Progenitor cell of endocrine pancreas (in vitro differentiated cells): ENCODE results near the gene UBE2O. TPM values are rescaled to one million over a fixed set of nuclear protein-coding genes. Genes with fewer than 3 reads are reported as not detected.

Source experiments
- DNase-seq: peaks from one replicate; pipeline ENCODE4 v3.0.0; 2021; ENCODE audit warnings: low spot score; ENCODE audit not compliant: unreplicated experiment
- H3K27ac Mint-ChIP-seq: 2 replicates; pipeline ENCODE4 v1.8.0; 2021; ENCODE audit warnings: mild to moderate bottlenecking, moderate library complexity, mixed read lengths
- H3K27me3 Mint-ChIP-seq: 2 replicates; pipeline ENCODE4 v1.8.0; 2021; ENCODE audit warnings: mixed read lengths
- H3K36me3 Mint-ChIP-seq: 2 replicates; pipeline ENCODE4 v1.8.0; 2022; ENCODE audit warnings: mixed read lengths; ENCODE audit not compliant: insufficient read depth
- H3K4me1 Mint-ChIP-seq: 2 replicates; pipeline ENCODE4 v1.8.0; 2021; ENCODE audit warnings: low read depth, mixed read lengths
- H3K4me3 Mint-ChIP-seq: 2 replicates; pipeline ENCODE4 v1.8.0; 2021; ENCODE audit warnings: low read depth, mild to moderate bottlenecking, moderate library complexity, mixed read lengths
- H3K9me3 Mint-ChIP-seq: 2 replicates; pipeline ENCODE4 v1.8.0; 2021; ENCODE audit warnings: low read depth, mixed read lengths
- CTCF ChIP-seq: fragments of 200-600 bp; sonication (generic); IDR thresholded peaks from one replicate; pipeline ENCODE4 v1.5.0; 2021; ENCODE audit warnings: antibody characterized with exemption, mild to moderate bottlenecking; ENCODE audit not compliant: unreplicated experiment
- total RNA-seq: library from RNA; stranded (reverse); gene quantifications from 2 replicates; pipeline ENCODE4 v1.2.1, GENCODE V29; 2021

The UBE2O gene
- total RNA-seq, 1 donor from 2014 or later: 44.6 TPM

DNA sequence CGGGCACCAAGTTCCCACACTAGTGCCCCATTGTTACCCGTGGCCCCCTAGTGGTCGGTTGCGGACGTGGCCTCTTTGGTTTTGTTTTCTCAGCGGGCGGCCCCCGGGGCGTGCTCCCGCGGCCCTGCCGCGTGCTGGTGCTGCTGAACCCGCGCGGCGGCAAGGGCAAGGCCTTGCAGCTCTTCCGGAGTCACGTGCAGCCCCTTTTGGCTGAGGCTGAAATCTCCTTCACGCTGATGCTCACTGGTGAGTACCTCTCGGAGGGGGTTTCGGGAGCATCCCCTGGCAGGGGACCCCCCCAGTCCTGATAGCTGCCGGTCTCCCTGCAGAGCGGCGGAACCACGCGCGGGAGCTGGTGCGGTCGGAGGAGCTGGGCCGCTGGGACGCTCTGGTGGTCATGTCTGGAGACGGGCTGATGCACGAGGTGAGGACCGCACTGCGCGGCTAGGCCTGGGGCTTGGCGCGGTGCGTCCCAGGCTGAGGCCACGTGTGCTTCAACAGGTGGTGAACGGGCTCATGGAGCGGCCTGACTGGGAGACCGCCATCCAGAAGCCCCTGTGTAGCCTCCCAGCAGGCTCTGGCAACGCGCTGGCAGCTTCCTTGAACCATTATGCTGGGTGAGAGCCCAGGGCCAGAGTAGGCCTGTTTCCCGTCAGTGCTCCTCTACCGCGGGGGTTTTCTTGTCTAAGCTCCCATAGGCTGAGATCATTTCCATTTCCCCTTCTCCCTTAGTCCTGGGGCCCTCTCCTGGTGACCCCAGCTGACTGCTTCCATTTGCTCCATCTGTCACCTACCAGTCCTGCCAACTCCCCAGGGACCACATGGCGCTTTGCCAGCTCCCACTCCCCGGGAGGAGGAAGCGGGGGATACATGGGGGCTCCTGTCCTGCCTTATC is 66.8 kb downstream of the UBE2O start:
- Mint-ChIP-seq H3K36me3 (no peaks in the 10 kb centered on the region), H3K27ac (peak overlapping the region; percentile 59), H3K4me3 (peak overlapping the region; percentile 50), H3K4me1 (peaks cover 10% of the 10 kb centered on the region), H3K9me3 (no peaks in the 10 kb centered on the region), H3K27me3 (peaks cover 16% of the 10 kb centered on the region)
- peak; percentile 74 for DNase-seq
- peak; percentile 85 for TF ChIP-seq CTCF

DNA sequence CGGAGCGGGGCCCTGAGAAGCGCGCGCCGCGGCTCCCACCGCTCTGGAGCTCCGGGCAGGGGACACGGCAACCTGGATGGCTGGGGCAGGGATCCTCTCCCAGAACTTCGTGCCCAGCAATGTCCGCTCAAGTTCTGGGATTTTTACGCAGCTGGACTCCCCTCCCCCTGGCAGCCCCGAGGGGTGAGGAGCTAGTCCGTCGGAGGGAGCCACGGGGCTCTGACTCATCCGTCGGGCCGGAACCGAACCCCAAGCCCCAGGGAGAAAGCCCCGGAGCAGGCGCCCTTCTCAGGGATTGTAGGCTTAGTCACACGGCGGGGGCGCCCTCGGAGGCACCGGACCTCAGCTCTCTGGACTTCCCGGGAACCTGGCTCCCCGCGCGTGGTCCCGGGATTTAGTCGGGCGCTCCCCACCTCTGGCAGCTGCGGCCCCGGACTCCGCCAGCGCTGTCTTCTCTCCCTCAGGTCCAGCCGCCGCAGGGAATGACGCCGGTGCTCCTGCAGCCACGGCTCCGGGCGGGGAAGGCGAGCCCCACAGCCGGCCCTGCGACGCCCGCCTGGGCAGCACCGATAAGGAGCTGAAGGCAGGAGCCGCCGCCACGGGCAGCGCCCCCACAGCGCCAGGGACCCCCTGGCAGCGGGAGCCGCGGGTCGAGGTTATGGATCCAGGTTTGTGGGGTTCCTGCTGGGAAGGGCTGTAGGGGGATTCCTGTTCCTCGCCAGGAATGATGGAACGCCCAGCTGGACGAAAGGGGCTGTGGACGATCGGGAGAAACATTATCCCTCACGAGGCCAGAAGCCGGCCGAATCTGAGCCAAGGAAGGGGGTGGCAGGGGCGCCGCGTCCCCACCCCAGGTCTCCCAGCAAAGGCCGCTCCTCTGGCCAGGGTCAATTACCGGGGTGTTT is 67.7 kb downstream of the UBE2O start:
- H3K36me3 Mint-ChIP-seq: no peaks in the 10 kb centered on the region
- DNase-seq: no peak

DNA sequence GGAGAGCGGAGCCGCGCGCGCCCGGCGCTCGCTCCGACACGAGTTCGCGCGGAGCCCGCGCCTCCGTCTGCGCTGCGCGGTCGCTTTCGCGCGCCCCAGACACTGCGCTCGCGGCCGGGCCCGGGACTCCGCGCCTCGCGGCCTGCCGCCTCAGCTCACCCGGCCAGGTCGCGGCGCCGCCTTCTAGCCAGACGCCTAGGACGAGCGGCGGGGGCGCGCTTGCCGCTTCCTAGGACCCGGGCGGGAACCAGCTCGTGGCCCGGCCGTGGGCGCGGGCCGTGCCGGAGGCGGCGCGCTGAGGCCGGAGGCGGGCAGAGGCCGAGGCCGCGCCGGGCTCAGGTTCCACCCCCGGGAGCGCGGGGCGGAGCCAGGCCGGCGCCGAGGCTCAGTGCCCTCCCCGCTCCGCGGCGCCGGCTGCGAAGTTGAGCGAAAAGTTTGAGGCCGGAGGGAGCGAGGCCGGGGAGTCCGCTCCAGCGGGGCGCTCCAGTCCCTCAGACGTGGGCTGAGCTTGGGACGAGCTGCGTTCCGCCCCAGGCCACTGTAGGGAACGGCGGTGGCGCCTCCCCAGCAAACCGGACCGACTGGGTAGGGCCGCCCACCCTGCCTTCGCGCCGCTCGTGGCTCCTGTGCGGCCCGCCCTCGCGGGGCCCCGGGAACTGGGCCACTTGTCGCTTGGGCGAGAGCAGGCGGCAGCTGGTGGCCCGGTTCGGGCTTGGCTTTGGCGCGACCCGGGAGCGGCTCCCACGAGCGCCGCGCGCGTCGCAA is 68.5 kb downstream of the UBE2O start, which contains the start of gene SPHK1:
TSS of gene SPHK1 (plus strand) at position 388 of the 765 bp plus-strand sequence. CDS start 1,036 bp downstream, outside the sequence.
- TF ChIP-seq CTCF: no peak
- Mint-ChIP-seq H3K36me3 (no peaks in the 10 kb centered on the region), H3K4me3 (peak within 1 kb of the TSS; percentile 88), H3K9me3 (no peaks in the 10 kb centered on the region), H3K4me1 (peaks cover 12% of the 10 kb centered on the region), H3K27ac (peak within 1 kb of the TSS; percentile 90), H3K27me3 (peaks cover 20% of the 10 kb centered on the region)
- DNase-seq: peak; percentile 44

More for the DNA sequence above, 67.7 kb downstream of the UBE2O start:
- Mint-ChIP-seq H3K4me1 (peaks cover 10% of the 10 kb centered on the region), H3K9me3 (no peaks in the 10 kb centered on the region), H3K27ac (no peak overlapping the region), H3K4me3 (peak overlapping the region; percentile 58), H3K27me3 (peaks cover 16% of the 10 kb centered on the region)
- no peak for TF ChIP-seq CTCF

DNA sequence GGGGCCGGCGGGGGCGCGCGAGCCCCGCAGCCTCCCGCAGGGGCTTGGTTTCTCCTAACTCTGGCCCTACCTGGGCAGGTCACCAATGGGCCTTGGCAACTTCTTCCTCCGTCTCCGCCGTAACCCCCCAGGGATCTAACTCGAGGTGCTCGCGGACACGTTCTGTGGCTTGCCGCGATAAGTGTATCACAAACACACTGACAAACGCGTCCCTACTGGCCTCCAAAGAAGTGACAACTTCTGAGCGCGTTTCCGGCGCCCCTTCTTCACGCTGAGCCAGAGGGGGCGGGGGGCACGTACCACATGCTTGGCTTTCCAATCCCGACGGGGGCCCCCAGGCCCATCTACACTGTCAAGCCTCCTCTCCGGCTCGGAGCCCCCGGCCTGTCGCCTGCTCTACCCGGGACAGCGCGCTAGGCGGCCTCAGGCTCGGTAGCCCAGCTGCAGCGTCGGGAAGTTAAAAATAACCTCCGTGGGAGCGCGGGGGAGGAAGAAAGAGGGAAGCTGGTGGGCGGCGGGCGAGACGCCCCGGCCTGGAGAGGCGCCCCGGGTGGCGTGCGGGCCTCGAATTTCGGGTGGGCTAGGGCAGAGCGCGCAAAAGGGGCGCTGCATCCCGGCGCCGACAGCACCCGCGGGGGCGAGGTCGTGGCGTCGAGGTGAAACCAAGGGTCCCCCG is 69.3 kb downstream of the UBE2O start:
- H3K4me3 Mint-ChIP-seq: peak overlapping the region; percentile 88
- H3K27ac Mint-ChIP-seq: peak overlapping the region; percentile 90
- H3K4me1 Mint-ChIP-seq: peaks cover 12% of the 10 kb centered on the region
- TF ChIP-seq CTCF: peak; percentile 34
- DNase-seq: peak; percentile 43
- H3K36me3 Mint-ChIP-seq: no peaks in the 10 kb centered on the region
- peaks cover 21% of the 10 kb centered on the region for H3K27me3 Mint-ChIP-seq
- no peaks in the 10 kb centered on the region for H3K9me3 Mint-ChIP-seq
